Activated naive CD4-positive, alpha-beta T cell treated with anti-CD3 and anti-CD28 coated beads, Interleukin-2, amount 50 U/mL, for 72 hours (primary cell): ENCODE data around the gene MCM8. TPM values are rescaled to one million over a fixed set of nuclear protein-coding genes. Genes with fewer than 3 reads are reported as not detected.

Experiments
- ATAC-seq, 2 donors: fragments of 150-1000 bp; cut with Tn5 transposase; 2 replicates each; pipeline ENCODE4 v1.10.0; 2021; ENCODE audit warnings: mild to moderate bottlenecking in 2 of 2, moderate library complexity in 2 of 2
- DNase-seq, 2 donors: peaks; one replicate each; pipeline ENCODE4 v3.0.0; 2021 to 2022; ENCODE audit warnings: low spot score in 2 of 2
- H3K27ac Mint-ChIP-seq, 2 donors: one replicate each; pipeline ENCODE4 v1.8.0; 2022; ENCODE audit warnings: mild to moderate bottlenecking in 2 of 2, mixed read lengths in 2 of 2
- H3K36me3 Mint-ChIP-seq, 2 donors: one replicate each; pipeline ENCODE4 v1.8.0; 2022; ENCODE audit warnings: mixed read lengths in 2 of 2
- H3K9me3 Mint-ChIP-seq, 2 donors: one replicate each; pipeline ENCODE4 v1.8.0; 2022; ENCODE audit warnings: mixed read lengths in 2 of 2
- total RNA-seq, 2 donors: library from RNA; stranded (reverse); gene quantifications; one replicate each; pipeline ENCODE4 v1.2.3, GENCODE V29; 2022

The MCM8 gene
- total RNA-seq, result 10 to 100 TPM; 38.8 to 62.9 TPM

DNA sequence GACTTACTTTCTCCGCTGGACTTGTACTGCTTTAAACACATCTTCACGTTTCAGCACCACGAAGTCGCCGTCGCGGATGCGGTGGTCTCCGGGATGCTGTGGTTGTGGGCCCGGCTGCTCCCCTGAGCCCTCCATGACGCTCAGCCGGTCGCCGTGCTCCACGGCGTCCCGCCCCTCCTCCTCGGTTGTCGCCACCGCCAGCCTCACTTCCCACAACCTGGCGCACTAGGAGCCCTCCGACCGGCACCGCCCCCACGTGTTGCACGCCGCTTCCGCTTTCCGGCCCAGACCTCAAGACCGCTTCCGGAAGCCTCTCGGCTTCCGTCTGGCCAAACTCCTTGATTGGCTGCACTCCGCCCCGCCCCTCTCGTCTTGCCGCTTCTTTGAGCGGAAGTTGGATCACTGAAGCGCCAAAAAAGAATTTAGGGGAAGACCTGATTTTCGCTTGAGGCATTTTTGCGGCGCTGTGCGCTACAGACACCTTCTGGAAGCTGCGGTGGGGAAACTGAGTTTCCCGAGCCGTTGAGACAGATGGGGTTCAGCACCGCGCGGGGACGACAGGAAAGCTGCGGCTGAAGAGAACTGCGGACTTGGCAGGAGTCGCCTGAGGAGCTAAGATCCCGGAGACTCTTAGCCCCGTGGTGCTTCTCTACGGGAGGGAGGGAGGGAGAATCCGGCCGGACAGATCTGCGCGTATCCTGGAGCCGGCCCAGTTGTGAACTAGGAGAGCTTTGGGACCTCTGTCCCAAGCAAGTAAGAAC is at the start of gene MCM8, which contains the start of gene TRMT6:
Gene MCM8 (plus strand): TSS at position 382 of the 761 bp plus-strand sequence. CDS start 1,364 bp downstream, outside the sequence.
Gene TRMT6 (minus strand): TSS at position 263 of the 761 bp plus-strand sequence. CDS start 128 bp downstream, at position 135.
- H3K9me3 Mint-ChIP-seq, result no peaks in the 10 kb centered on the region
- ATAC-seq (peak; percentile 93 to 94), DNase-seq (peak; percentile 93 to 97)
- peak within 1 kb of the TSS; percentile 87 to 97 for H3K27ac Mint-ChIP-seq
- peaks cover 49 to 55% of the 10 kb centered on the region in 2 donors for H3K36me3 Mint-ChIP-seq

DNA sequence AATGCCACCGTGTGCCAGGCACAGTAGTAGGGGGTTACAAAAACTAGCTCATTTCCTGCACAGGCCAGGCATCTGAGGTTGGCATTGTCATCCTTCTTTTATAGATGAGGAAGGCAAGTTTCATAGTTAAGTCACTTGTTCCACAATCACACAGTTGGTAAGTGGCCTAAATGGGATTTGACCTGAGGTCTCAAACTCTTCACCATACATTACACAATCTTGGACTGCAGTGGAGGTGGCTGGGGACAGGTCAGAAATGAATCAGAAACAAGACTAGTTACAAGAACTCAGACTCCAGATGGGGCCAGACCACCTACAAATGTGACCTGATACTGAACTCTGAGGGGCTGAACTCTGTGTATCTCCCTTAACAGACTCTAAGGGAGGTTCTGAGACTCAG is 49.5 kb upstream of the MCM8 start:
- peak in 1 of 2 donors; percentile 65 for ATAC-seq
- Mint-ChIP-seq H3K9me3 (peaks cover 0 to 12% of the 10 kb centered on the region in 2 donors), H3K27ac (no peak overlapping the region)

GRCh38 chr20:5908981-5909380 is 41.5 kb upstream of the MCM8 start:
- no peak for ATAC-seq
- DNase-seq, result no peak
- Mint-ChIP-seq H3K27ac (no peak overlapping the region), H3K36me3 (peaks cover 7 to 9% of the 10 kb centered on the region in 2 donors), H3K9me3 (no peaks in the 10 kb centered on the region)

More for the DNA sequence above, 49.5 kb upstream of the MCM8 start:
- no peak for DNase-seq
- H3K36me3 Mint-ChIP-seq, result no peaks in the 10 kb centered on the region

DNA sequence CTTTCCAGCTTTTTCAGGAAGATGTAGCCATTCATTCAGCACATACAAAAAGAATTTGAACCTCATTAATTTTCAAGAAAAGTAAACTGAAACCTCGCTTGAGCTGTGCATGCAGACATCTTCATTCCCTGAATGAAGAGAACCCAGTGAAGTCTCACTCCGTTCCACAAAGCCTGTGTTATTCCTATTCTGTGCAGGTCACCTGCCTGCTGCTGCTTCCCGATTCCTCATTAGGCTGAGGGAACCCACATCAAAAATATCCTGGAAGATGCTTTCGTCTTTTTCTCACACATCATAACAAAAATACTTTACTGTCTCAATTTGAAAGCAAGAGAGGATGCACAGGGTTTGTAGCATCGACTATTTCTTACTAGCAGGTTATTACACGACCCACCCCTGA is 40.3 kb upstream of the MCM8 start:
- ATAC-seq (no peak), DNase-seq (no peak)
- Mint-ChIP-seq H3K36me3 (peaks cover 7 to 9% of the 10 kb centered on the region in 2 donors), H3K27ac (no peak overlapping the region), H3K9me3 (no peaks in the 10 kb centered on the region)

GRCh38 chr20:5913166-5913565 is 37.3 kb upstream of the MCM8 start:
- no peak overlapping the region for H3K27ac Mint-ChIP-seq
- no peak for DNase-seq
- no peaks in the 10 kb centered on the region for H3K9me3 Mint-ChIP-seq
- peaks cover 7 to 9% of the 10 kb centered on the region in 2 donors for H3K36me3 Mint-ChIP-seq
- ATAC-seq, result no peak

- ATAC-seq (no peak), DNase-seq (no peak)
- peaks cover 7 to 9% of the 10 kb centered on the region in 2 donors for H3K36me3 Mint-ChIP-seq
- H3K27ac Mint-ChIP-seq, result no peak overlapping the region
- no peaks in the 10 kb centered on the region for H3K9me3 Mint-ChIP-seq
Measured at GRCh38 chr20:5914859-5915258, 35.6 kb upstream of the MCM8 start.

DNA sequence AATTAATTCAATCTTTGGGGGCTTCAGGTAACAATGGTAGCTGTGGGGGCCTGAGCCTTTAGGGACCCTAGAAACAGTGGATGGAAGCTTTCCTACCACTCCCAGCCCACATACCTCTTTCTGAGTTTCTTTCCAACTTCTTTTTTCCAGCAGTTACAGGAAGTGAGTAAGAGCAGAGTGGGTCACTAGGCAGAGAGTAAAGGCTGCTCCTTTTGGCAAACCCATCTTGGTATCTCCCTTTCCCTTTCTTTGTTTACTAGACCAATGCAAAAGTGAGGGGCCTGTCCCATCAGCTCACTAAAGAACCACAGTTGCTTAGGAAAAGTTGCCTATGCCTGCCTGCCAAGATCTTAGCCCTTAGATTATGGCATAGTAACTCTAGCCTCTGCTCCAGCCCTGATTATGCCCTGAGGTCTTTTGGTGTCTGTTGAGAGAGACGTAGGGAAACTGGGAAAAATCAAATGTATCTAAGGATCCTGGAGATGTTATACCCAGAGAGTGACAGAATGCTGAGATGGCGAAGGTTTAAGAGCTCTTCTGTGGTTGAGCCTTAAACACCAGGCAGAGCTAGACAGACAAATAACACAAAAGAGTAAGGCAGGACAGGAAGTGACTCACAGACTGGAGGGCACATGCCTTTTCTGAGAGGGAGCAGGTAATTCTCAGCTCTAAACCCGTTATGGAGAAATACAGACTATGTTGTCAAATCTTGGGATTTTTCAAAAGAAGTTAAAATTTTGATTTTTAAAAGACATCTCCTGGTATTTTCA is 31.4 kb upstream of the MCM8 start:
- ATAC-seq (peak; percentile 86), DNase-seq (no peak)
- no peaks in the 10 kb centered on the region for H3K36me3 Mint-ChIP-seq
- H3K27ac Mint-ChIP-seq, result peak overlapping the region; percentile 51 to 63
- H3K9me3 Mint-ChIP-seq, result no peaks in the 10 kb centered on the region

DNA sequence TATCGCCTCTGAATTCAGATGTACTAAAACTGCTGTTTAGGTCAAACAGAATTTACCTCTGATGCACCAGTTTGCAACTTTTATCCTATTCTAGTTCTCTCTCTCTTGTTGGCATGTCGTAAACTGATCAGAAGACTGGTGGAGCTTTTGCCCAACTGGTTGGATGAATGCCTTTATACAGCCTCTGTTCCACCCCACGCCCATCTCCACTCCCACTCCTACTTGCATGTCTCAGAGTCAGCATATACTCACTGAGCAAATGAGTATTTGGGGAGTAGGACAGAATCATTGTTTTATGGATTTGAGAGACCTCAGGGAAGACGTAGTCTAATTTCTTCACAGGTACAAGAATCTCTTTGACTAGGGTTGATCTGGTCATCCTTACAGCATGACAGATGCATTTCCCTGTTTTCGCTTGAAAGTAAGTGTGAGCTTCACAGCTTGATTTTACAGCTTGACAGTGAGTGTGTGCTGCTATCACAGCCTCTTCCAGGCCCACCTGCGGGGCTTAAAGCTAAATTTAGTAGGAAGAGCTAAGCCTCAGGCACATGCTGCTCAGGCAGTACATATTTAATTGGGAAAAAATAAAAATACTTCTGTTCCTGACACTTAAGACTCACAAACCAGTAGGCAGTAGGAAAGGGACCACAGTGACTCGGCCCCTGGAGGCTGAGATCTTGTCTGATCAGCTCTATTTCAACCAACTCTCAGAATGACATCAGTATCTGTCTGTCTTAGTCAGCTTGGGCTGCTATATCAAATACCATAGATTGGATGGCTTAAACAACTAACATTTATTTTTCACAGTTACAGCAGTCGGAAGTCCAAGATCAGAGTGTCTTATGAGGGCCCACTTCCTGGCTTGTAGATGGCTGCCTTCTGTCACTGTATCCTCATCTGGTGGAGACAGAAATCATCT is 30.6 kb upstream of the MCM8 start:
- ATAC-seq (peak; percentile 70 to 84), DNase-seq (no peak)
- Mint-ChIP-seq H3K27ac (peak overlapping the region; percentile 33 to 63), H3K36me3 (no peaks in the 10 kb centered on the region), H3K9me3 (no peaks in the 10 kb centered on the region)

GRCh38 chr20:5920581-5920980 is 29.9 kb upstream of the MCM8 start:
- ATAC-seq, result no peak
- Mint-ChIP-seq H3K27ac (peak overlapping the region in 1 of 2 donors; percentile 63), H3K9me3 (no peaks in the 10 kb centered on the region), H3K36me3 (no peaks in the 10 kb centered on the region)
- no peak for DNase-seq

- ATAC-seq, result no peak
- no peak for DNase-seq
- no peak overlapping the region for H3K27ac Mint-ChIP-seq
- H3K36me3 Mint-ChIP-seq, result no peaks in the 10 kb centered on the region
- H3K9me3 Mint-ChIP-seq, result no peaks in the 10 kb centered on the region
Measured at GRCh38 chr20:5923493-5923892, 27.0 kb upstream of the MCM8 start.

GRCh38 chr20:5925551-5925950 is 24.9 kb upstream of the MCM8 start:
- Mint-ChIP-seq H3K27ac (no peak overlapping the region), H3K36me3 (no peaks in the 10 kb centered on the region), H3K9me3 (no peaks in the 10 kb centered on the region)
- DNase-seq (no peak), ATAC-seq (no peak)

DNA sequence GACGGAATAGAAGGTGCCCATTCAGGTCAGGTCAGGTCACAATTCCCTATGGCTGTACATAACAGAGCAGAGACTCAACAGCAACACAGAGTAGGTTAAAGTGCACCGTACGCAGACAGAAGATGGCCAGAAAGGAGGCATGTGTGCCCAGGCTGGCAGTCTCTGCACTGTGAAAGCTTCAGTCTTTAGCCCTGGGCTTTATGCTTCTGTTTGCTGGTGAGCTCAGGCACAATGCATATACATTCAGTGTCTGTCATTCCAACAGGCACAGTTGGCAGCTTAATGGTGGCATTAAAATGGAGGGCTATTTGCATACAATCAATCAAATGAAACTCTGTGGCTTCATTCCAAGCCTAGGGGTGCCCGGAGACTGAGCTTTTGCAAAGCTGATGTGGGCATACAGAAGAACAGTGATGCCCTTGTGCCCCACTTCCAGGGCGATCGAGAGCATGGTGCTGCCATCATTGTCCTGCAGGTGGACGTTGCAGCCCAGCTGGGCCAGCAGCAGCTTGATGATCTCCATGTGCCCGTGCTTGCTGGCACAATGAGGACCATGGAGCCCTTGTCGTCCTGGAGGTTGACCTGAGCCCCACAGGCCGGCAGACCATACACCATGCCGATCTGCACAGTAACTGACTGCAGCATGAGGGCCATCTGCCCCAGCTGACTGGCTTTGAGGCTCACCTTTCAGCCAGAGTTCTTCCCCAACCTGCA is 22.5 kb upstream of the MCM8 start:
- Mint-ChIP-seq H3K36me3 (no peaks in the 10 kb centered on the region), H3K27ac (no peak overlapping the region), H3K9me3 (no peaks in the 10 kb centered on the region)
- ATAC-seq (no peak), DNase-seq (no peak)

- Mint-ChIP-seq H3K27ac (no peak overlapping the region), H3K36me3 (no peaks in the 10 kb centered on the region), H3K9me3 (no peaks in the 10 kb centered on the region)
- DNase-seq (no peak), ATAC-seq (no peak)
Measured at GRCh38 chr20:5928836-5929715, 21.4 kb upstream of the MCM8 start.

- Mint-ChIP-seq H3K9me3 (no peaks in the 10 kb centered on the region), H3K36me3 (no peaks in the 10 kb centered on the region), H3K27ac (no peak overlapping the region)
- ATAC-seq (no peak), DNase-seq (no peak)
Measured at GRCh38 chr20:5931411-5931810, 19.0 kb upstream of the MCM8 start.

DNA sequence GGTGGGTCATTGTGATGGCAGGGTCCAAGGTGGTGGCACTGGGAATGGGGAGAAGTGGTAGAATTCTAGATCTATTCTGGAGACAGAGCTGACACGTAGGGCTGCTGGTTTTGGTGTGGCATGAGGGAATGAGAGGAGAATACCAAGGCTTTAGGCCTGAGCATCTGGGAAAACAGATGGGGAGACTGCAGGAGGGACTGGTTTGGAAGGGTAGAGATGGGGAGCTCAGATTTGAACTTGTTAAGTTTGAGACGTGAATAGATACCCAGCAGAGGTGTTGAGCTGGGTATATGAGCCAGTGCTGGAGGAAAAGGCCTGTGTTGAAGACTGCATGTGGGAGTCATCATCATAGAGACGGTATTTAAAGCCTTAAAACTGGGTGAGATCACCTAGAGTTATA is 17.7 kb upstream of the MCM8 start:
- Mint-ChIP-seq H3K27ac (no peak overlapping the region), H3K9me3 (no peaks in the 10 kb centered on the region), H3K36me3 (no peaks in the 10 kb centered on the region)
- DNase-seq, result no peak
- no peak for ATAC-seq
